ENCODE results near the gene GALK2. TPM values are rescaled to one million over a fixed set of nuclear protein-coding genes. Genes with fewer than 3 reads are reported as not detected.
"Not testable (repeated sequence)": the region's sequence is repeated elsewhere in the genome, so short reads cannot be mapped to it uniquely, and the experiment has no call there.

The GALK2 gene
- total and polyA plus RNA-seq, 5 donors from 2014 or later, result 27.7 to 39.1 (median 29.7) TPM

GRCh38 chr15:49328941-49329340, 158.9 kb downstream of the GALK2 start:
- Histone ChIP-seq H3K27me3 (ENCODE audit: control insufficient read depth, insufficient read depth, low read length) (no peaks in the 10 kb centered on the region), H3K4me1 (ENCODE audit: control insufficient read depth, insufficient read depth, low read length, poor library complexity, severe bottlenecking) (no peaks in the 10 kb centered on the region), H3K4me3 (ENCODE audit: low read depth, low read length) (no peak overlapping the region), H3K36me3 (ENCODE audit: control insufficient read depth, insufficient read depth, low read length) (peaks cover 24% of the 10 kb centered on the region), H3K9me3 (ENCODE audit: control insufficient read depth in 2 of 2, low read length in 2 of 2) (no peaks in the 10 kb centered on the region), H3K27ac (ENCODE audit: insufficient read depth, low read length, poor library complexity, severe bottlenecking) (no peak overlapping the region)
- Mint-ChIP-seq H3K9me3 (no peaks in the 10 kb centered on the region), H3K27ac (no peak overlapping the region), H3K4me1 (peaks cover 0 to 7% (median under 1%) of the 10 kb centered on the region in 4 donors), H3K27me3 (no peaks in the 10 kb centered on the region), H3K36me3 (peaks cover 30% of the 10 kb centered on the region), H3K4me3 (no peak overlapping the region)
- DNase-seq (no peak), ATAC-seq (ENCODE audit: low read depth in 2 of 2) (no peak)

GRCh38 chr15:49330166-49330565, 160.1 kb downstream of the GALK2 start:
- H3K4me3 ChIP-seq (ENCODE audit: low read depth, low read length), result no peak overlapping the region
- H3K9me3 Mint-ChIP-seq, result no peaks in the 10 kb centered on the region
- peaks cover 0 to 7% (median 2%) of the 10 kb centered on the region in 4 donors for H3K4me1 Mint-ChIP-seq
- H3K36me3 ChIP-seq (ENCODE audit: control insufficient read depth, insufficient read depth, low read length), result peaks cover 24% of the 10 kb centered on the region
- no peaks in the 10 kb centered on the region for H3K27me3 ChIP-seq (ENCODE audit: control insufficient read depth, insufficient read depth, low read length)
- no peak overlapping the region for H3K4me3 Mint-ChIP-seq
- no peaks in the 10 kb centered on the region for H3K27me3 Mint-ChIP-seq
- DNase-seq (no peak), ATAC-seq (ENCODE audit: low read depth in 2 of 2) (no peak)
- H3K4me1 ChIP-seq (ENCODE audit: control insufficient read depth, insufficient read depth, low read length, poor library complexity, severe bottlenecking), result no peaks in the 10 kb centered on the region
- H3K27ac Mint-ChIP-seq, result no peak overlapping the region
- H3K9me3 ChIP-seq (ENCODE audit: control insufficient read depth in 2 of 2, low read length in 2 of 2), result no peaks in the 10 kb centered on the region
- H3K27ac ChIP-seq (ENCODE audit: insufficient read depth, low read length, poor library complexity, severe bottlenecking), result no peak overlapping the region
- H3K36me3 Mint-ChIP-seq, result peaks cover 33% of the 10 kb centered on the region

GRCh38 chr15:49331442-49331841, 161.4 kb downstream of the GALK2 start:
- no peaks in the 10 kb centered on the region for H3K27me3 ChIP-seq (ENCODE audit: control insufficient read depth, insufficient read depth, low read length)
- H3K27me3 Mint-ChIP-seq, result no peaks in the 10 kb centered on the region
- no peak for DNase-seq
- H3K4me3 ChIP-seq (ENCODE audit: low read depth, low read length), result no peak overlapping the region
- H3K4me3 Mint-ChIP-seq, result no peak overlapping the region
- H3K4me1 ChIP-seq (ENCODE audit: control insufficient read depth, insufficient read depth, low read length, poor library complexity, severe bottlenecking), result no peaks in the 10 kb centered on the region
- no peak overlapping the region for H3K27ac ChIP-seq (ENCODE audit: insufficient read depth, low read length, poor library complexity, severe bottlenecking)
- no peaks in the 10 kb centered on the region for H3K9me3 Mint-ChIP-seq
- H3K9me3 ChIP-seq (ENCODE audit: control insufficient read depth in 2 of 2, low read length in 2 of 2), result no peaks in the 10 kb centered on the region
- H3K36me3 ChIP-seq (ENCODE audit: control insufficient read depth, insufficient read depth, low read length), result peaks cover 22% of the 10 kb centered on the region
- no peak for ATAC-seq (ENCODE audit: low read depth in 2 of 2)
- peaks cover 0 to 7% (median 2%) of the 10 kb centered on the region in 4 donors for H3K4me1 Mint-ChIP-seq
- H3K36me3 Mint-ChIP-seq, result peaks cover 33% of the 10 kb centered on the region
- no peak overlapping the region for H3K27ac Mint-ChIP-seq

GRCh38 chr15:49331951-49332350, 161.9 kb downstream of the GALK2 start:
- no peaks in the 10 kb centered on the region for H3K4me1 ChIP-seq (ENCODE audit: control insufficient read depth, insufficient read depth, low read length, poor library complexity, severe bottlenecking)
- H3K9me3 Mint-ChIP-seq, result peaks cover 0 to 2% (median 0%) of the 10 kb centered on the region in 7 donors
- no peak overlapping the region for H3K4me3 Mint-ChIP-seq
- H3K27me3 ChIP-seq (ENCODE audit: control insufficient read depth, insufficient read depth, low read length), result no peaks in the 10 kb centered on the region
- no peaks in the 10 kb centered on the region for H3K9me3 ChIP-seq (ENCODE audit: control insufficient read depth in 2 of 2, low read length in 2 of 2)
- DNase-seq, result peak in 1 of 3 donors; percentile 5
- H3K36me3 ChIP-seq (ENCODE audit: control insufficient read depth, insufficient read depth, low read length), result peaks cover 22% of the 10 kb centered on the region
- H3K36me3 Mint-ChIP-seq, result peaks cover 38% of the 10 kb centered on the region
- H3K27me3 Mint-ChIP-seq, result no peaks in the 10 kb centered on the region
- peaks cover 0 to 7% (median 2%) of the 10 kb centered on the region in 4 donors for H3K4me1 Mint-ChIP-seq
- H3K27ac ChIP-seq (ENCODE audit: insufficient read depth, low read length, poor library complexity, severe bottlenecking), result no peak overlapping the region
- no peak for ATAC-seq (ENCODE audit: low read depth in 2 of 2)
- no peak overlapping the region for H3K4me3 ChIP-seq (ENCODE audit: low read depth, low read length)
- H3K27ac Mint-ChIP-seq, result no peak overlapping the region

- H3K4me3 ChIP-seq (ENCODE audit: low read depth, low read length), result no peak overlapping the region
- no peaks in the 10 kb centered on the region for H3K4me1 ChIP-seq (ENCODE audit: control insufficient read depth, insufficient read depth, low read length, poor library complexity, severe bottlenecking)
- no peak overlapping the region for H3K27ac Mint-ChIP-seq
- no peaks in the 10 kb centered on the region for H3K9me3 ChIP-seq (ENCODE audit: control insufficient read depth in 2 of 2, low read length in 2 of 2)
- no peak overlapping the region for H3K4me3 Mint-ChIP-seq
- no peak overlapping the region for H3K27ac ChIP-seq (ENCODE audit: insufficient read depth, low read length, poor library complexity, severe bottlenecking)
- H3K27me3 Mint-ChIP-seq, result no peaks in the 10 kb centered on the region
- H3K27me3 ChIP-seq (ENCODE audit: control insufficient read depth, insufficient read depth, low read length), result no peaks in the 10 kb centered on the region
- no peak for ATAC-seq (ENCODE audit: low read depth in 2 of 2)
- H3K4me1 Mint-ChIP-seq, result peaks cover 0 to 7% (median under 1%) of the 10 kb centered on the region in 4 donors
- DNase-seq, result no peak
- H3K9me3 Mint-ChIP-seq, result peaks cover 0 to 9% (median 2%) of the 10 kb centered on the region in 7 donors
- peaks cover 54% of the 10 kb centered on the region for H3K36me3 Mint-ChIP-seq
- no peaks in the 10 kb centered on the region for H3K36me3 ChIP-seq (ENCODE audit: control insufficient read depth, insufficient read depth, low read length)
These were observed 169.6 kb downstream of the GALK2 start for GRCh38 chr15:49339656-49340055.

GRCh38 chr15:49343546-49343945, 173.5 kb downstream of the GALK2 start:
- H3K36me3 ChIP-seq (ENCODE audit: control insufficient read depth, insufficient read depth, low read length), result no peaks in the 10 kb centered on the region
- Mint-ChIP-seq H3K27me3 (no peaks in the 10 kb centered on the region), H3K27ac (peak overlapping the region in 1 of 3 donors; percentile 20), H3K9me3 (peaks cover 0 to 9% (median 0%) of the 10 kb centered on the region in 7 donors), H3K4me1 (peaks cover 0 to 10% (median 0%) of the 10 kb centered on the region in 4 donors), H3K4me3 (no peak overlapping the region), H3K36me3 (peaks cover 55% of the 10 kb centered on the region)
- no peak overlapping the region for H3K4me3 ChIP-seq (ENCODE audit: low read depth, low read length)
- no peak for ATAC-seq (ENCODE audit: low read depth in 2 of 2)
- H3K27ac ChIP-seq (ENCODE audit: insufficient read depth, low read length, poor library complexity, severe bottlenecking), result no peak overlapping the region
- H3K9me3 ChIP-seq (ENCODE audit: control insufficient read depth in 2 of 2, low read length in 2 of 2), result no peaks in the 10 kb centered on the region
- H3K4me1 ChIP-seq (ENCODE audit: control insufficient read depth, insufficient read depth, low read length, poor library complexity, severe bottlenecking), result no peaks in the 10 kb centered on the region
- H3K27me3 ChIP-seq (ENCODE audit: control insufficient read depth, insufficient read depth, low read length), result no peaks in the 10 kb centered on the region
- DNase-seq, result no peak

GRCh38 chr15:49354439-49354838, 184.4 kb downstream of the GALK2 start:
- not testable (repeated sequence) for ATAC-seq (ENCODE audit: low read depth in 2 of 2); H3K36me3 Mint-ChIP-seq

GRCh38 chr15:49361370-49361769, 191.3 kb downstream of the GALK2 start:
- no peaks in the 10 kb centered on the region for H3K4me1 Mint-ChIP-seq
- no peak for ATAC-seq (ENCODE audit: low read depth in 2 of 2)
- no peak overlapping the region for H3K4me3 ChIP-seq (ENCODE audit: low read depth, low read length)
- H3K4me1 ChIP-seq (ENCODE audit: control insufficient read depth, insufficient read depth, low read length, poor library complexity, severe bottlenecking), result no peaks in the 10 kb centered on the region
- H3K4me3 Mint-ChIP-seq, result no peak overlapping the region
- H3K9me3 Mint-ChIP-seq, result peaks cover 2 to 13% (median 9%) of the 10 kb centered on the region in 7 donors
- H3K27me3 ChIP-seq (ENCODE audit: control insufficient read depth, insufficient read depth, low read length), result no peaks in the 10 kb centered on the region
- H3K36me3 Mint-ChIP-seq, result no peaks in the 10 kb centered on the region
- H3K27me3 Mint-ChIP-seq, result peaks cover 7% of the 10 kb centered on the region
- DNase-seq, result no peak
- no peaks in the 10 kb centered on the region for H3K36me3 ChIP-seq (ENCODE audit: control insufficient read depth, insufficient read depth, low read length)
- no peak overlapping the region for H3K27ac ChIP-seq (ENCODE audit: insufficient read depth, low read length, poor library complexity, severe bottlenecking)
- peaks cover 0 to 2% of the 10 kb centered on the region in 2 experiments for H3K9me3 ChIP-seq (ENCODE audit: control insufficient read depth in 2 of 2, low read length in 2 of 2)
- no peak overlapping the region for H3K27ac Mint-ChIP-seq

More at GRCh38 chr15:49354439-49354838, 184.4 kb downstream of the GALK2 start:
- not testable (repeated sequence) for H3K27me3 ChIP-seq (ENCODE audit: control insufficient read depth, insufficient read depth, low read length); H3K27ac Mint-ChIP-seq; H3K36me3 ChIP-seq (ENCODE audit: control insufficient read depth, insufficient read depth, low read length); H3K27me3 Mint-ChIP-seq; H3K9me3 ChIP-seq (ENCODE audit: control insufficient read depth in 2 of 2, low read length in 2 of 2); H3K4me1 Mint-ChIP-seq; H3K4me1 ChIP-seq (ENCODE audit: control insufficient read depth, insufficient read depth, low read length, poor library complexity, severe bottlenecking); DNase-seq; H3K4me3 Mint-ChIP-seq; H3K4me3 ChIP-seq (ENCODE audit: low read depth, low read length); H3K27ac ChIP-seq (ENCODE audit: insufficient read depth, low read length, poor library complexity, severe bottlenecking)
- peaks cover 3 to 16% (median 6%) of the 10 kb centered on the region in 7 donors for H3K9me3 Mint-ChIP-seq
